Measurements from ENCODE around the gene NAA10. TPM values are rescaled to one million over a fixed set of nuclear protein-coding genes. Genes with fewer than 3 reads are reported as not detected.
"Not testable (repeated sequence)": the region's sequence is repeated elsewhere in the genome, so short reads cannot be mapped to it uniquely, and the experiment has no call there.

The NAA10 gene
- total RNA-seq (2021) (97.1 to 107 TPM (median 101 TPM) in 3 replicates), Bru-seq, nascent RNA (percentile 71 among the genes with signal in this experiment)
- long read RNA-seq, experiment 1, transcript NAA10-201 (7 exons, 837 nt) = minor isoform, 5 of 88 reads
- long read RNA-seq, experiment 1, transcript NAA10-208 (8 exons, 1,772 nt) = major isoform, 65 of 88 reads
- long read RNA-seq, experiment 1, transcript NAA10-209 (7 exons, 1,080 nt) = minor isoform, 5 of 88 reads
- long read RNA-seq, experiment 1, partial matches to known transcripts = 2 of 88 reads
- long read RNA-seq, experiment 1, other reads (novel, unspliced or antisense) = 8 of 88 reads
- long read RNA-seq, experiment 2, transcript NAA10-208 (8 exons, 1,772 nt) = major isoform, 77 of 107 reads
- long read RNA-seq, experiment 2, partial matches to known transcripts = 4 of 107 reads
- long read RNA-seq, experiment 2, other reads (novel, unspliced or antisense) = 19 of 107 reads
- long read RNA-seq, experiment 3, transcript NAA10-201 (7 exons, 837 nt) = minor isoform, 6 of 127 reads
- long read RNA-seq, experiment 3, transcript NAA10-208 (8 exons, 1,772 nt) = major isoform, 109 of 127 reads
- long read RNA-seq, experiment 3, partial matches to known transcripts = 0 of 127 reads
- long read RNA-seq, experiment 3, other reads (novel, unspliced or antisense) = 6 of 127 reads

DNA sequence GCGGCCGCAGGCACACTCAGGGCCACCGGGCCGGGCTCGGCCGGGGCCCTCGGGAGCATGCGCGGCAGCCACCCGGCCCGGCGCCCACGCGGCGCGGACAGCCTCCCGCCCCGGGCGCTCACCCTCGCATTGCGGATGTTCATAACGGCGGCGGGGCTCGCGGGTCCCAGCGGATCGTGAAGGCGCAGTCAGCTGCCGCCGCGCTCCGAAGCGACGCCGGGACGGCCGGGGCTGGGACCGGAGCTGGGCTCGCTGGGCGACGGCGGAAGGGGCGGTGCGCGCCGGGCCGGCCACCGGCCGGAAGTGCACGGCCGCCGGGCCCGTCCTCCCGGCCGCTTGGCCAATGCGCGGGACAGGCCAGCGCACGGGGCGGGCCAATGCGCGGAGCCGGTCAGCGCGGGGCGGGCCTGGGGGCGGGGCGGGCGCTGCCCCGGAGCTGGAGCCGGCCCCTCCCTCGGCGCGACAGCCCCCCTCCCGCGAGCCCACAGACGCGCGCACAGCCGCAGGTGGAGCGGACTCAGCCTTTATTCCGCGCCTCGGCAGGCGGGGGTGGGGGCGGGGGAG is at the start of gene NAA10:
Gene NAA10, minus strand, starts transcription at position 276 of the 564 bp plus-strand sequence. Its CDS starts 133 bp downstream, at position 143.
- Mint-ChIP-seq H3K36me3 (peaks cover 6% of the 10 kb centered on the region), H3K4me1 (peaks cover 11% of the 10 kb centered on the region; the same call in 1 of the 2 replicates), H3K27ac (no peak within 1 kb of the TSS), H3K4me3 (peak within 1 kb of the TSS; percentile 81), H3K27me3 (ENCODE audit: low read depth) (no peaks in the 10 kb centered on the region), H3K9me3 (no peaks in the 10 kb centered on the region)
- DNase-seq (ENCODE audit: low spot score) (peak; percentile 62), ATAC-seq (peak; percentile 93)
- ChIA-PET CTCF (interaction anchor here (0.9 to 1.5 kb wide), 4 partner anchors 9 to 64 kb away, joined by 3 to 8 read pairs (median 4); partner anchors contain the start of gene ARHGAP4), POLR2A (interaction anchor here (0.9 to 1.3 kb wide), 3 partner anchors 8 to 36 kb away, joined by 3 read pairs; no protein-coding TSS in a partner anchor)
- TF ChIP-seq, protein P1, sequence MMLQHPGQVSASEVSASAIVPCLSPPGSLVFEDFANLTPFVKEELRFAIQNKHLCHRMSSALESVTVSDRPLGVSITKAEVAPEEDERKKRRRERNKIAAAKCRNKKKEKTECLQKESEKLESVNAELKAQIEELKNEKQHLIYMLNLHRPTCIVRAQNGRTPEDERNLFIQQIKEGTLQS (CRISPR knock-in tag; conservative IDR thresholded peaks at IDR 0.05) = no peak
- TF ChIP-seq SP1 (CRISPR knock-in tag; conservative IDR thresholded peaks at IDR 0.05) = 0 out of 2 replicates have a peak, but pooled peaks have one; percentile 33

DNA sequence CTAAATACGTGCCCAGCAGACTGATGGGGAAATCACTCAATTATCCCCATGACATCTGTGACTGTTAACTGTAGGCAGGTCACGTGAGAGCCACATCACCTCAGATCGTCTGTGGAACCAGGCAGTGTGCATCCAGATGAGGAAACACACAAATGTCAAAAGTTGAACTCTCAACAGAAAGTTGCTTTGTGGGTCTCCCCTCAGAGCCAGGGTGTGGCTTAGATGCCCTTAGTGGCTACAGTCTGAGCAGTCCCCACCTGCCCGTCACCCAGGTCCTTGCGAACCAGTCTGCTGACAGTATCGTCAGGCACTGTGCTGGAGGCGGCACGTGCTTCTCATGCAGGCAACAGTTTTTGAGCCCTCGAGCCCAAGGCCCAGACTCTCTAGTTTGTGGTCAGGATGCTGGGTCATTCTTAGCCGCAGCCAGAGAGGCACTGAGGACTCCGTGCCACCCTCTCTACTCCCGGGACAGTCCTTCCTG is 48.5 kb upstream of the NAA10 start:
- CTCF ChIA-PET = no interaction called here
- Mint-ChIP-seq H3K9me3 (no peaks in the 10 kb centered on the region), H3K27me3 (ENCODE audit: low read depth) (no peaks in the 10 kb centered on the region), H3K27ac (no peak overlapping the region), H3K4me1 (peaks cover 4% of the 10 kb centered on the region; the same call in 1 of the 2 replicates), H3K36me3 (no peaks in the 10 kb centered on the region), H3K4me3 (no peak overlapping the region)
- POLR2A ChIA-PET = no interaction called here
- DNase-seq (ENCODE audit: low spot score) (no peak), ATAC-seq (no peak)
- TF ChIP-seq TCF7 (CRISPR knock-in tag; IDR thresholded peaks at IDR 0.05; ENCODE audit: low read depth) = no peak
- TF ChIP-seq RORB (CRISPR knock-in tag; IDR thresholded peaks at IDR 0.05) = no peak
- TF ChIP-seq, protein P2, sequence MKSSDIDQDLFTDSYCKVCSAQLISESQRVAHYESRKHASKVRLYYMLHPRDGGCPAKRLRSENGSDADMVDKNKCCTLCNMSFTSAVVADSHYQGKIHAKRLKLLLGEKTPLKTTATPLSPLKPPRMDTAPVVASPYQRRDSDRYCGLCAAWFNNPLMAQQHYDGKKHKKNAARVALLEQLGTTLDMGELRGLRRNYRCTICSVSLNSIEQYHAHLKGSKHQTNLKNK (CRISPR knock-in tag; IDR thresholded peaks at IDR 0.05) = no peak
- no peak for TF ChIP-seq ZNF671 (CRISPR knock-in tag; IDR thresholded peaks at IDR 0.05)
- no peak for TF ChIP-seq KAT7 (CRISPR knock-in tag; IDR thresholded peaks at IDR 0.05; ENCODE audit: borderline replicate concordance)
- no peak for TF ChIP-seq NFATC4 (CRISPR knock-in tag; IDR thresholded peaks at IDR 0.05)
- TF ChIP-seq, protein P1 (CRISPR knock-in tag; conservative IDR thresholded peaks at IDR 0.05) = no peak
- no peak for TF ChIP-seq TEAD1 (CRISPR knock-in tag; IDR thresholded peaks at IDR 0.05)
- no peak for TF ChIP-seq ZNF232 (CRISPR knock-in tag; IDR thresholded peaks at IDR 0.05)

DNA sequence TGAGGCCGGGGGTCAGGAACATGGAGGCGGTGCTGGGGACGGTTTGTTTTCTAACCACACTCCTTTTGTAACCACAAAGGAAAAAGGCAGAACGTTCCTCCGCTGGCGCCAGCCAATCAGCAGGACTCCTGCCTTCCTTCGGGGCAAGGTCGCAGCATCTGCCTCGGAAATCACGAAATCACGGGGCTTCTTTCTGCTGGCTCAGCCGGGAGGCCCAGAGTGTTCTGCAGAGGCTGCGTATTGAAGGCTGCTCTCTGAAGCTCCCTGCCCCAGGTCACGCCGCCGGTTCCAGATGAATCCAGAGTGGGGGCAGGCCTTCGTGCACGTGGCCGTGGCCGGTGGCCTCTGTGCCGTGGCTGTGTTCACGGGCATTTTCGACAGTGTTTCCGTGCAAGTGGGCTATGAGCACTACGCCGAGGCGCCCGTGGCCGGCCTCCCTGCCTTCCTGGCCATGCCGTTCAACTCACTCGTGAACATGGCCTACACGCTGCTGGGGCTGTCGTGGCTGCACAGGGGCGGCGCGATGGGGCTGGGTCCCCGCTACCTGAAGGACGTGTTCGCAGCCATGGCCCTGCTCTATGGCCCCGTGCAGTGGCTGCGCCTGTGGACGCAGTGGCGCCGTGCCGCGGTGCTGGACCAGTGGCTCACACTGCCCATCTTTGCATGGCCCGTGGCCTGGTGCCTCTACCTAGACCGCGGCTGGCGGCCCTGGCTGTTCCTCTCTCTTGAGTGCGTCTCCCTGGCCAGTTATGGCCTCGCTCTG is 47.1 kb upstream of the NAA10 start:
- no peaks in the 10 kb centered on the region for H3K27me3 Mint-ChIP-seq (ENCODE audit: low read depth)
- DNase-seq (ENCODE audit: low spot score) = no peak
- no peak overlapping the region for H3K27ac Mint-ChIP-seq
- no peaks in the 10 kb centered on the region for H3K36me3 Mint-ChIP-seq
- TF ChIP-seq MYBL2 (CRISPR knock-in tag; IDR thresholded peaks at IDR 0.05) (no peak), TEAD1 (CRISPR knock-in tag; IDR thresholded peaks at IDR 0.05) (no peak)
- TF ChIP-seq, protein P3, sequence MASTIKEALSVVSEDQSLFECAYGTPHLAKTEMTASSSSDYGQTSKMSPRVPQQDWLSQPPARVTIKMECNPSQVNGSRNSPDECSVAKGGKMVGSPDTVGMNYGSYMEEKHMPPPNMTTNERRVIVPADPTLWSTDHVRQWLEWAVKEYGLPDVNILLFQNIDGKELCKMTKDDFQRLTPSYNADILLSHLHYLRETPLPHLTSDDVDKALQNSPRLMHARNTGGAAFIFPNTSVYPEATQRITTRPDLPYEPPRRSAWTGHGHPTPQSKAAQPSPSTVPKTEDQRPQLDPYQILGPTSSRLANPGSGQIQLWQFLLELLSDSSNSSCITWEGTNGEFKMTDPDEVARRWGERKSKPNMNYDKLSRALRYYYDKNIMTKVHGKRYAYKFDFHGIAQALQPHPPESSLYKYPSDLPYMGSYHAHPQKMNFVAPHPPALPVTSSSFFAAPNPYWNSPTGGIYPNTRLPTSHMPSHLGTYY (CRISPR knock-in tag; IDR thresholded peaks at IDR 0.05) = no peak
- no peak for ATAC-seq
- H3K4me1 Mint-ChIP-seq = peaks cover 4% of the 10 kb centered on the region; the same call in 1 of the 2 replicates
- H3K9me3 Mint-ChIP-seq = no peaks in the 10 kb centered on the region
- no peak overlapping the region for H3K4me3 Mint-ChIP-seq
- ChIA-PET POLR2A (interaction anchor here (0.6 kb wide), 1 partner anchor 11 kb away, joined by 3 read pairs; the partner anchor contains the start of gene HCFC1), CTCF (no interaction called here)

DNA sequence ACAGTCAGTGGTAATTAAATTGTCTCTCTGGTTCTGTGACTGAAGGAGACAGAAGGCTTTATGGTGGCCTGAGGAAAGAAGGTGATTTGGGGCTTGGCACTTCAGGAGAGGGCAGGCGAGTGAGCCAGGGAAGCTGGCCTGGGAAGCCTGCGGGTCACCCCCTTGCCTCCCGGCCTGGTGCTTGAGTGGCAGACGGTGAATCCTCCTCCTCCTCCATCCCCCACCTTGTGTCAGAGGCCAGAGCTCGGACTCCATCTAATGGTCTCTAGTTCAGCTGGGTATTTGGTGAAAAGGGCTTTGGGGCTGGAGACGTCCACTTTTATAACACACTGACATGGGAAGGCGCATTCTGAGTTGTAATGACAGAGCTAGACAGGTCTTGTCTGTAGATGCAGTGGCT is 46.4 kb upstream of the NAA10 start:
- TF ChIP-seq, protein P4, sequence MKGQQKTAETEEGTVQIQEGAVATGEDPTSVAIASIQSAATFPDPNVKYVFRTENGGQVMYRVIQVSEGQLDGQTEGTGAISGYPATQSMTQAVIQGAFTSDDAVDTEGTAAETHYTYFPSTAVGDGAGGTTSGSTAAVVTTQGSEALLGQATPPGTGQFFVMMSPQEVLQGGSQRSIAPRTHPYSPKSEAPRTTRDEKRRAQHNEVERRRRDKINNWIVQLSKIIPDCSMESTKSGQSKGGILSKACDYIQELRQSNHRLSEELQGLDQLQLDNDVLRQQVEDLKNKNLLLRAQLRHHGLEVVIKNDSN (CRISPR knock-in tag; IDR thresholded peaks at IDR 0.05) = no peak
- no peak for TF ChIP-seq JUN (CRISPR knock-in tag; IDR thresholded peaks at IDR 0.05)
- H3K4me1 Mint-ChIP-seq = peaks cover 4% of the 10 kb centered on the region; the same call in 1 of the 2 replicates
- ATAC-seq (no peak), DNase-seq (ENCODE audit: low spot score) (no peak)
- no peaks in the 10 kb centered on the region for H3K27me3 Mint-ChIP-seq (ENCODE audit: low read depth)
- H3K9me3 Mint-ChIP-seq = no peaks in the 10 kb centered on the region
- POLR2A ChIA-PET = interaction anchor here (0.6 kb wide), 1 partner anchor 10 kb away, joined by 3 read pairs; the partner anchor contains the start of gene HCFC1
- H3K4me3 Mint-ChIP-seq = no peak overlapping the region
- no peaks in the 10 kb centered on the region for H3K36me3 Mint-ChIP-seq
- CTCF ChIA-PET = no interaction called here
- H3K27ac Mint-ChIP-seq = peak overlapping the region; percentile 44

DNA sequence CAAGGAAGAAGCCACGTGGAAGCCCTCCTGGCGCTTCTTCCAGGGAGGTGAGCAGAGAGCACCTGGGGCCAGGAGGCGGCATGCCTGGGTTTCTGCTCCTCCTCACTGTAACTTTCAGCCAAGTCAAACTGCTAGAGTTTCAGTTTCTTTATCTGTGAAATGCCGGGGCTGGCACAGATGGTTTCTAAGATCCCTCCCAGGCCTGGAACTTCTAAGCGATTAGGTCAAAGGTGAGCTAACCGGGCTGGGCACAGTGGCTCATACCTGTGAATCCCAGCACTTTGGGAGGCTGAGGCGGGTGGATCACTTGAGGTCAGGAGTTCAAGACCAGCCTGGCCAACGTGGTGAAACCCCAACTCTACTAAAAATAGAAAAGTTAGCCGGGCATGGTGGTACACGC is 45.6 kb upstream of the NAA10 start:
- CTCF ChIA-PET; H3K27ac Mint-ChIP-seq; H3K27me3 Mint-ChIP-seq (ENCODE audit: low read depth); H3K4me1 Mint-ChIP-seq; H3K9me3 Mint-ChIP-seq; POLR2A ChIA-PET; H3K4me3 Mint-ChIP-seq; H3K36me3 Mint-ChIP-seq; DNase-seq (ENCODE audit: low spot score); ATAC-seq: not testable (repeated sequence)
